Smooth muscle cell of the brain vasculature (primary cell): Measurements from ENCODE around the gene TGFBR3L.

Experiments used
- DNase-seq: peaks from one replicate; pipeline ENCODE4 v3.0.0-alpha.2; 2012; ENCODE audit warnings: low read depth, low spot score

TGFBR3L gene

DNA sequence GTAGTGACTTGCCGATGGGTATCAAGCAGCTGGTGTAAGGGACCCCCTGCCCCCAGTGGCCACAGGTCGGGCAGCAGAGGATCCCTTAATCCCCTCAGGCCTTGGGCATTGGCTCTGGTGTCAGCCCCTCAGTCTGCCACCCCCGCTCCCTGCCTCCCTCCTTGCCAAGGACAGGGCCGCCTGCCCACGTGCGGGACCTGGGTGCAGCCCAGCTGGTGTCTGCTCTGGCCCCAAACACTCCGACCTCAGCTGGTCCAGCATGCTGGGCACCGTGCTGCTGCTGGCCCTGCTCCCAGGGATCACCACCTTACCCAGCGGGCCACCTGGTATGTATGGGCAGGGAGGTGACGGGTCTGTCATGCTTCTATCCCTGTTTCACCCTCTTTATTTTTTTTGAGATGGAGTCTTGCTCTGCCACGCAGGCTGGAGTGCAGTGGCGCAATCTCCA lies at the start of gene TGFBR3L:
TSS of gene TGFBR3L (plus strand) at position 233 of the 448 bp plus-strand sequence.
- DNase-seq = no peak

DNA sequence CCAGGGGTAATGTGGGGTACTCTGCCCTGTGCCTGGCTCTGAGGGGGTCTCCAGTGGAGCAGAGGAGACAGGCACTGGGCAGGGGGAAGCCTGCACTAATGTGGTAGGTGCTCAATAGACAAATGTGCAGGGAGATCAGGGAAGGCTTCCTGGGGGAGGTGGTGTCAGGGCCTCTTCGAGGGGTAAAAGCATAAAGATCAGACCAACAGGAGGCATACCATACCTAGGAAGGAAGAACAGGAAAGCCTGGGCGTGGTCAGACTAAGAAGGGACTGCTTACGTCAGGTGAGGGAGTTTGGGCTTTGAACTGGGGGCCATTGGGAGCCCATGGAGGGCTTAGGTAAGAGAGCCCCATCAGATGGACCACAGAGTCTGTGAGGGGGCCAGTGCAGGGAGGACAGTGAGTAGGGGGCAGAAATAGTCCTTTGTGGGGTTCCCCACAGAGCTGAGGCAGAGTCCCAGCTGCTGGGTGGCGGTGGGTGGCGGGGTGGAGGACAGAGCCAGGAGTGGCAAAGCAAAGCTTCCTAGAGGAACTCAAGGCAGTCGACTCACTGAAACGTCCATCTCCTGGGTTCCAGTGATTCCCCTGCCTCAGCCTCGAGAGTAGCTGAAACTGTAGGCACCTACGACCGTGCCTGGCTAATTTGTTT lies 49.2 kb upstream of the TGFBR3L start:
- no peak for DNase-seq

DNA sequence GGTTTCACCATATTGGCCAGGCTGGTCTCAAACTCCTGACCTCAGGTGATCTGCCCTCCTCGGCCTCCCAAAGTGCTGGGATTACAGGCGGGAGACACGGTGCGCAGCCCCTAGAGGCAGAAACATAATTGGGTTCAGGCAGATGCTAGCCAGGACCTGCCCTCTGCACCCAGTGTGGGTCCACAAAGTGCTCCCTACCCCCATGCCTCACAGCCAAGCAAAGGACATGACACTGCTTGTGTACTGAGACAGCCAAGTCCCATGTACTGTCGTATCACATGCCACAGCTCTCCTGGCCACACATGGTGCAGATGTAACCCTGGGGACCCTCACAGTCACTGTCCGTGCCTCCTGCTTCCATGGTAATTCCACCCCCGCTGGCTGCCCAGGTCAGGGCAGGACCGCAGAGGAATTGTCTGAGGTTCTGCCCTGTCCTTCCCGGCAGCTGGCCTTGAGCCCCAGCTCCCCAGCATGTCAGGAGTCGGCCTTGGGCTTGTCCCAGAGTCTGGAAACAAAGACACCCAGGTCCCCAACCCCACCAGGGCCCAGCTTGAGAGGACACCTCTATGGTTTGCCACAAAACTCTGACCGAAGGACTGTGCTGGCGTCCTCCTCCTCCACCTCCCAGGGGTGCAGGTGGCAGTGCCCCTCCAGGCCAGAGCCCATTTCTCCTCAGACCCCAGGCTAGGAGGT lies 48.1 kb upstream of the TGFBR3L start:
- no peak for DNase-seq

DNA sequence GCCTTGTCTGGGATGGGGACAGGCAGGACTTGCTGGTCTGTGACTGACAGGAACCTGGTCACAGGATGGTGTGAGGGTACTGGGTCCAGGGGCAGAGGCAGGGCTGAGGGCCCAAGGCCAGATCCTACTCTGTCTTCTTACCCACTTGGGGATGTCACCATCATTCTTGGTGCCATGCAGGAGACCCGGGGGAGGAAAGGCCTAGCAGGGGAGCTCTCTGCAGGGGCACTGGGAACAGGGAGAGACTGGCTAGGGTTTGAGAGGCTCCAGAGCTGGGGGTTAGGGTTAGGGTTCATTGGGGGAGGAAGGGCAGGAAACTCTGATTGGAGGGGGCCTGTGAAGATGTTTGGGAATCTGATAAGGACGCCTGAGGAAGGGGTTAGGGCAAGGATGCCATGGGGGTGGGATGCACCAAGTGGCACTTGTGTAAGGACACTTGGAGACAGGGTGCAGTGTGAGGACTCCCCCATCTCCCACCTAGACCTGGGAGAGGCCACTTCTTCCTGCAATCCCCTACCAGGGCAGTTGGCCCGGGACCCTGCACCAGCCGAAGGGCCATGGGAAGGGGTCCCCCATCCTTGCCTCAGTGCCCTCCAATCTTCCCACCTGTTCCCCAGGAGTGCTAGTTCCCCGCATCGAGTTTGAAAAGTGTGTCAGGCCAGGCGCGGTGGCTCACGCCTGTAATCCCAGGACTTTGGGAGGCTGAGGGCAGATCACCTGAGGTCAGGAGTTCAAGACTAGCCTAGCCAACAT lies 47.4 kb upstream of the TGFBR3L start:
- DNase-seq = no peak

DNA sequence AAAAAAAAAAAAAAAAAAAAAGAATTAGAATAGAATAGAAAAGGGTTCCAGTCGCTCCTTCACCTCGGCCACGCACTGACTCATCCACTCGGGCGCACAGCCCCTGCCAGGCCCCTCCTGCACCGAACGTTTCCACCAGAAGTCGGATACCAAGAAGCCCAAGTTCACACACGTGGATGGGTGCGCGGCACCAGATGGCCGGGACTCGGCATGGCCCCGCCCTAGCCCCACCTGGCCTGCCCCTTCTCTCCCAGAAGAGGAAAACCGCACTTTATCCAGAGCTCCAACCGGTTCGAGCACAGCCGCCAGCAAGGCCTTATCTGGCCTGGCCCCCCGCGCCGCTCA lies 46.3 kb upstream of the TGFBR3L start:
- DNase-seq = no peak

DNA sequence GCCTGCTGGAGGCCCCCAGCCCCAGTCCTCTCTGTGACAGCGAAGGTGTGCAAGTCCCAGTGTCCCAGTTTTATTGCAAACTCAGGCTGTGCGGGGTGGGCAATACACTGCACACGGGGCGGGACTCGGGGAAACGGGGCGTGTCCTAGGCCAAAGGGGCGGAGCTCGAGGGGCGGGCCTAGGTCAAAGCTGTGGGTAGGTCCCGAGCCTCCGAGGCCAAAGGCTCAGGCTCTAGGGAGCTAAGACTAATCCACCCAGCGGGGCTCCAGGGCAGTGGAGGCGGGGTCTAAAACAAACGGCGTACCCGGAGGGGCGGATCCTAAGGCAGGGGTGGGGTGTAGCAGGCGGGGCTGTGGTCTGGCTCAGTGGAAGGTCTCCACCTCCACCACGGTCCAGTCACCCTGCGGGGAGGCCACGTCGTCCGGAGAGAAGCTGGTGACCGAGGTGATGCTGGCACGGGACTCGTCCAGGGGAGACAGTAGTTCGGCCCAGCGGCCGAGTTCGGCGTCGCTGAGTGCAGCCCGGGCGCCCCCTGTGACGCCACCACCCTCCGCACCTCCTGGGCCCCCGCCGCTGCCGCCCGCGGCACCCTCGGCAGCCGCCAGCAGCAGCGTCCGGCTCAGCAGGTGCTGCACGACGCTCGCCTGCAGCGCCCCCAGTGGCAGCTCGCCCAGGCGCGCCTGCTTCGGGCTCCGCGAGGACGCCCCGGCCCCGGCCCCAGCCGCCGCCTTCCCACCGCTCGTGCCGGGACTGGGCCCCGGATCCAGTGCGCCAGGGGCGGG lies 45.8 kb upstream of the TGFBR3L start:
- no peak for DNase-seq

DNA sequence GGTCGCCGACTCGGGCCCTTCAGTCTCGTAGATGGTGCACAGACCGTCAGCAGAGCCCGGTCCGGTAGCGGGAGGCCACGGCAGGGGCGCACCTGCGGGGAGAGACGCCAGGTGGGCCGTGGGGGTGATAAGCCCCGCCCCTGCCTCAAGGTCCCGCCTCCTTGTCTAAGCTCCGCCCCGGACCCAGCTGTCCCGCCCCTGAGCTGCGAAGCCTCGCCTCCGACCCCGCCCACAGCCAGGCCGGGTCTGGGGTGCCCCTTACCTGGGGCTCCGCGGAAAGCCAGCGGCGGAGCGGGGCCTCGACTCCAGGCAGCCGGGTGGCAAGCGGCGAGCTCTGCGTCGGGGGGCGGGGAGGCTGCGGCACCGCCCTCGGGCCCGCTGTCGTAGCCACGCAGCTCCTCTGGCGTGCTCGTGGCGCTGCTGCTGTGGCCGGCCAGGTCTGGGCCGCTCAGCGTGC lies 45.1 kb upstream of the TGFBR3L start:
- DNase-seq = no peak

DNA sequence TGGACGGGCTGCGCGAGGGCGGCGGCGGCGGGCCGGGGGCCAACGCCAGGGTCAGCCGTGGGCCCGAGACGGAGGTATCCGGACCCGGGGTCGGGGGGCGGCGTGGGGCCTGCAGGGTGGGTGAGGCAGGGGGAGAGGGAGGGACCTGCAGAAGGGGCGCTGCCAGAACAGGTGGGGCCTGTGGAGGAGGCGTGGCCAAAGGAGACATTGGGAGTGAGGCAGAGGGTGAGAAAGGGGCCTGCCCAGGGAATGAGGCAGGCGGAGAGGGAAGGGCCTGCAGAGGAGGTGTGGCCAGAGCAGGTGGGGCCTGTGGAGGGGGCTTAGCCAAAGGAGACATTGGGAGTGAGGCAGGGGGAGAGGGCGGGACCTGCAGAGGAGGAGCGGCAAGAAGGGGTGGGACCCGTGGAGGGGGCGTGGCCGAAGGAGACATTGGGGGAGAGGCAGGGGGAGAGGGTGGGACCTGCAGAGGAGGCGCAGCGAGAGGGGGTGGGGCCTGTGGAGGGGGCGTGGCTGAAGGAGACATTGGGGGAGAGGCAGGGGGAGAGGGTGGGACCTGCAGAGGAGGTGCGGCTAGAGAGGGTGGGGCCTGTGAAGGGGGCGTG lies 44.6 kb upstream of the TGFBR3L start:
- no peak for DNase-seq

DNA sequence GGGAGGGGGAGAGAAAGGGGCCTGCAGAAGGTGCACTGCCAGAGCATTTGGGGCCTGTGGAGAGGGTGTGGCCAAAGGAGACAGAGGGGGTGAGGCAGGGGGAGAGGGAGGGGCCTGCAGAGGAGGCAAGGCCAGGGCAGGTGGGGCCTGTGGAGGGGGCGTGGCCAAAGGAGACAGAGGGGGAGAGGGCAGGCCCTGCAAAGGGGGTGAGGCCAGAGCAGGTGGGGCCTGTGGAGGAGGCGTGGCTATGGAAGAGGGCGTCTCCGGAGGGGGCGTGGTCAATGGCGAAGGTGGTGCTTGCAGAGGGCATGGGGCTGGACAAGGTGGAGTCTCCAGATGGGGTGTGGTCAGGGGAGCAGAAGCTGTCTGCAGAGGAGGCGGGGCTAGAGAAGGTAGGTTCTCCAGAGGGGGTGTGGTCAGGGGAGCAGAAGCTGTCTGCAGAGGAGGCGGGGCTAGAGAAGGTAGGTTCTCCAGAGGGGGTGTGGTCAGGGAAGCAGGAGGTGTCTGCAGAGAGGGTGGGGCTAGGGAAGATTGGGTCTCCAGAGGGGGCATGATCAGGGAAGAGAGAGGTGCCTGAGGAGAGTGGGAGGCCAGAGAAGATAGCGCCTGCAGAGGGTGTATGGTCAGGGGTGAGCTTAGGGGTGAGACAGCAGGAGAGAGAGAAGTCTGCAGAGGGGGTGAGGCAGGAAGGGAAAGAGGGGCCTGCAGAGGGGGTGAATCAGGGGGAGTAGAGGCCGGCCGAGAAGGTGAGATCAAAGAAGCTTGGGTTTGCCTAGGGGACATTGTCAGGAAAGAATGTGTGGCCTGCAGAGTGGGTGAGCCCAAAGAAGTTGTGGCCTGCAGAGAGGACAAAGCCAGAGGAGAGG lies 43.8 kb upstream of the TGFBR3L start:
- DNase-seq = no peak

DNA sequence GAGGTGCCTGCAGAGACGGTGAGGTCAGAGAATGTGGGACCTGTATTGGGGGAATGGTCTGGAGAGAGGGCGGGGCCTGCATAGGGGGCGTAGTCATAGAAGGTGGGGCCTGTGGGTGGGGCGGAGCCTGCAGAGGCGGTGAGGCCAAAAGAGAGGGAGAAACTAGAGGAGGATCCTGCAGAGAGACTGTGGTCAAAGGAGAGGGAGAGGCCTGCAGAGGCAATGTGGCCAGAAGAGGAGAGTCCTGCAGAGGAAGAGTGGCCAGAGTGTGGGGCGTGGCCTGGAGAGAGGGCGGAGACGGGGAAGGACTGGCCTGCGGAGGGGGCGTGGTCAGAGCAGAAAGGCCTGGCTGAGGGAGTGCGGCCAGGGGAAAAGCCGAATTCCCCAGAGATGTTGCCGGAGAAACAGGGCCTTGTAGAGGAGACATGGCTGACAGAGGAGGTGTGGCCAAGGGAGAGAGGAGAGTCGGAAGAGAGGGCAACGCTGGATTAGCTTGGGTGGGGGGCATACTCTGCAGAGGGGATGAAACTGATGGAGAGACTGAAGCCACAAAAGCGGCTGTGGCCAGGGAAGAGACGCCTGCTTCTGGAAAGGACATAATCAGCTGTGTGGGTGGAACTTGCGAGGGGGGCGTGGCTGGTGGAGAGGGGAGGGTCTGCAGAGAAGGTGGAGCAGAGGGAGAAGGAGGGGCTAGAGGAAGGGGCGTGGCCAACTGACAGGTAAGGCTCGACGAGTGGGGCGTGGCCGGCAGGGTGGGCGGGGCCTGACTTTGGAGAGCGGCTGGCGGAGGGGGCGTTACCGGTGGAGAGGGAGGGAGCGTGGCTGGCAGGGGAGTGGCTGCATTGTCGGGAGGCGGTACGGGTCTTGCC lies 43.0 kb upstream of the TGFBR3L start:
- DNase-seq = peak; percentile 76

DNA sequence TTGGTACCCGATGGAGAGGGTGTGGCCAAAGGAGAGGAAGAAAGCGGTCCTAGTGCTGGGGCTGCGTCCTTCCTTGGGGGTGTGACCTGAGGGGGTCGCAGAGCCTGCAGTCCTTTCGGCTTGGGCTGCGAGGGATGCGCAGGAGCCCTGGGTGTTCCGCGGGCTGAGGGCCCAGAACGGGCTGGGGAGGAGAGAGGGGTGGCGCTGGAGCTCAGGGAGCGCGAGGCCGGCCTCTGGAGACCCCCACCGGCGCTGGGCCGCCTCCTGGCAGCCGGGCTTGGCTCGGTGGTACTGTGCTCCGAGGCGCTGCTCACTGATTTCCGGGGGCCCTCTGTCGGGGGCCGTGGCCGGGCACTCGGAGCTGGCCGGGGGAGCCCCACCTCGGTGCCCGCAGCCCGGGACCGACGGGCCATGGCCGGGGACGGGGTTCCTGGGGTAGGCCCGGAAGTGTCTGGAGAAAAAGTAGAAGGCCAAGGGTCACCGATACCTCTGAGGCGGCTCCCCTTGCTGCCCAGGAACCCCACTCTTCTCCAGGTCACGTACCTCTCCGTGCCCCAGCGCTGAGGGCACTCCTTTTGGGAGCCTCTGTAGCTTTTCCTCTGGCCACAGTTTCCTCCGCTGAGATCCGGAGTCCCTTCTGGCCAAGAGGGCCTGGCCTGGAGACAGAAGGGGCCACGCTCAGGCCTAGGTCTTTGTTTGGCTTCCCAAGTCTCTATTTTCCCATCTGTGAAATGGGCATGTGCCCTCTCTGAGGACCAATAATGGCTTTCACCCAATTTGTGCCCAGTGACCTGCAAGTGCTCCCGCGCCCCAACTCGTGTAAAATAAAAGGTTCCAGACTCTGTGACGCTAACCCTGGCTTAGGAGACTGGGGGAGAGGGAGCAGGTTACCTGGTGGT lies 42.1 kb upstream of the TGFBR3L start:
- no peak for DNase-seq

DNA sequence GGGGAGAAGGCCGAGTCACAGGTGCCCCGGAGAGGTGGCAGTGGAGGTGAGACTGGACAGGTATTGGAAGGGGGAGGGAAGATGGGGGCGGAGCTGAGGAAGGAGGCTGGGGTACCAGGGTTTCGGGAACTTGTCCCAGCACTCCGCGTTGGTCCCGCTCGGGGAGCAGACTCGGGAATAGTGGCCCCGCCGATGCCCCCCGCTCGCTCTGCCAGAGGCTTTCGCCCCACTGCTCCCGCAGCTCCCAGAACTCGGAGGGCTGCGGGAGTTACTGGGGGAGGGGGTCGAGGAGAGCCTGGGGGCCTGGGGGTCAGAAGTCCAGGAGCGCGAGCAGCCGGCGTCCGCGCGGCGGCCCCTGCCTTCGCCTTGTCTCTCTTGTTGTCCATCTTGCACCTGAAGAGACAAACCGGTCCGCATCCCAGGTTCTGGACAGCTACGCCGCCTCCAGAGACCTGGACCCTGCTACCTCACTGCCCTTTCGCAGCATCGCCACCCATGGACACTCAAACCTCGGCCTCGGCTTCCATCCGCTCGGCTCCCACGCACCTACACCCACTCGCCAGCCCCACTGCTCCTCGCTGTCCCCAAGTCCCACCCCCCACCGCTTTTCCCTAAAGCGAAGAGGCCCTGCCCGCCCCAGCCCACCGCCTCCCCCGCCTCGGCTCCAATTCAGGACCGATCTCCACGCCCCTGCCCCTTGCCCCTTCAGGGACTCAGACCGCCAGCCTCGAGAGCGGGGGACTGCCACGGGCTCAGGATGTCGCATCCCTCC lies 41.1 kb upstream of the TGFBR3L start:
- no peak for DNase-seq

DNA sequence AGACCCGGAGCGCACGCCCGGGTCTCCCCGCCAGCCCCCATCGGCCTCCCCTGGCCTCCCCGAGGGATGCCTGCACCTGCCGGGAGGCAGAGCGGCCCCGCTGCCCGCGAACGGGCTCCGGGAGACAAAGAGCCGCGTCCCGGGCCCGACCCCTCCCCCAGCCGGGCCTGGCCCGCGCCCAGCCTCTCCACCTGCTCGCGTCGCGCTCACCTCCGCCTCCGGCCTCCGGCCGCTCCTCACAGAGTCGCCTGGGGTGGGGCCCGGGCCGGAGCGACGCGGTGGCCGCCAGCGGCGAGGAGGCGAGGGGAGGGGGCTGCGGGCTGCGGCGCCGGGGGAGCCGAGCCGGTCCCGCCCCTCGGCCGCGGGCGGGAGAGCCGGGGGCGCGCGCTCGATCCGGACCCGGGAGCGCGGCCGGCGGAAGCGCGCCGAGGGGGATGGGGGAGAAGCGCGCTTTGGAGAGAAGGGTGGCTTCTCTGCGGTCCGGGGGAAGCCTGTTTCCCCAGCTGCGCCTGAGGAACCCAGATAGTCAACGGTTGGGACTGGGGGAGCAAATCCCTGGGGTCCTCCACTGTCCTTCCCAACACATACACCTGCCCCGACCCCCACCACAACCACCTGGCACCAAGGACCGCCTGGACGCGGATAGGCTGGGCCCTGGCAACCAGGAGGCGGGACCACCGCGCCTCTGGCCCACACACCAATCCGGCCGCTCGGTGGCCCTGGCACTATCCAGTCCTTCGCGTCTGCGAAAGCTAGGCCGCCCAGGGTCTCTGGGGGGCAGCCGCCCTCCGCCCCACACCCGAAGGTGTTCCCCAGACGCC lies 40.3 kb upstream of the TGFBR3L start, which contains the start of gene PRR36:
TSS of gene PRR36 (minus strand) at position 315 of the 821 bp plus-strand sequence. CDS start 701 bp downstream, outside the sequence.
- DNase-seq = no peak

DNA sequence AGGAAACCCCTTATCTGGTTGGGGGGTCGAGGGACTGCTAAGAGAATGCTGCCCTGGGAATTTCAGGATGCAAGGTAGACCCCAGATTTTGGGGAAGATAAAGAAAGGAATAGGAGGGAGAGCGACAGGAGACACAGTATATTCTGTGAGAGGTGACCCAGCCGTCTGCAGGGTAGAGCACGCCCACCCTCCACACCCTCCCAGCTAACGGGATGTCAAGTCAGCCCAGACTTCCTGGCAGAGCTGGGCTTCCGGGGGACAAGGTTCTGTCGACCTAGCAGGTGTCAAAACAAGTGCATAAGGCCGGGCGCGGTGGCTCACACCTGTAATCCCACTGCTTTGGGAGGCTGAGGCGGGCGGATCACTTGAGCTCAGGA lies 39.7 kb upstream of the TGFBR3L start:
- no peak for DNase-seq

DNA sequence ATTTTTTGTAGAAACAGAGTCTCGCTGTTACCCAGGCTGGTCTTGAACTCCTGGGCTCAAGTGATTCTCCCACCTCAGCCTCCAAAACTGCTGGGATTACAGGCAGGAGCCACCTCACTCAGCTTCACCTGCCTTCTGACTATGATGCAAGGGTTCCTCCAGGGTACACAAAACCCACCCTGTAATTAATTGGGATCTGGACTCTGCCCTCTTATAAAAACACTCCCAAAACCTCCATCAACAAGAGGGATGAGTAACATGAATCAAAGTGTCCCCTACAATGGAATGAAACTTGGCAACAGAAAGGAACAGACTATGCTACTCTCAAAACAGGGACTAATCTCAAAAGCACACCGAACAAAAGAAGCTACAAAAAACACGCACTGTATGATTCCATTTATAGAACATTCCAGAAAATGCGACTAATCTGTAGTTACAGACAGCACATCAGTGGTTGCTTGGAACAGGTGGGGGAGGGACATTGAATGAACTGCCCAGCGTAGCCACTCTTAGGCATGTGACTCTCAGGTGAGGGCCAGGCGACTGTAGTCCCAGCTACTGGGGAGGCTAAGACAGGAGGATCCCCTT lies 37.3 kb upstream of the TGFBR3L start:
- DNase-seq = no peak

DNA sequence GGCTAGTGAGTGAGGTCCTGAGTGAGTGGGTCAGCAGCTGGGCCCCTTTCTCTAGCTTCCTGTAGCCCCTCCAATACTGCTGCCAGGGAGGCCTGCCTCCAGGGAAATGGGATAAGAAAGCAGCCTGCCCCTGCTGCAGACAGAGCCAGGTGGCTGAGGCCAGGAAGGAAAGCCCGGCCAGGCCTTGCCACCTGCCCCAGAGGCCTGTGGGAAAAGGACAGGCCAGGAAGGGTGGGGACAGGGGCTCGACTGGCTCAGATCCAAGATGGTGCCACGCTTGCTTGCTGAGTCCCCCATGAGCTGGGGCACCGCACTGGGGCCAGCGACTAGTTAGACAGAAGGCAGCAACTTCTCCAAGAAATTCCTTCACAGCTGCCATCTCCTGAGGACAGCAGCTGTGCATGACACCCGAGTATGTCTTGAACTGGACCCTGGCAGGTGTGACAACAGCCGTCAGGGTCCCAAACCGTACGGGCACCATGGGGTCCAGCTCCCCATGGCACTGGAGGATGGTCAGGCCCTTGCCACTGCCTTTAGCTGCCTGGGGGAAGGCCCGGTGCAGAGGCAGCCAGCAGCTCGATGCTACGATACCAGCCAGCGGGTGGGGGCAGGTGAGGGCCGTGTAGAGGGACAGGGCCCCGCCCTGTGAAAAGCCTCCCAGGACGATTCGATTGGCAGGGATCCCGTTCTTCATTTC lies 35.4 kb upstream of the TGFBR3L start:
- no peak for DNase-seq
